Measurements from ENCODE around the gene SNX24.

SNX24 gene

GRCh38 chr5:122924203-122924602, 78.8 kb downstream of the SNX24 start:
- DNase-seq, result no peak

- DNase-seq, result no peak
These were observed 79.4 kb downstream of the SNX24 start for GRCh38 chr5:122924719-122925395.

- no peak for DNase-seq
These were observed 83.6 kb downstream of the SNX24 start for GRCh38 chr5:122929001-122929400.

- no peak for DNase-seq
These were observed 84.6 kb downstream of the SNX24 start for GRCh38 chr5:122929980-122930379.

GRCh38 chr5:122933956-122934355, 88.5 kb downstream of the SNX24 start:
- no peak for DNase-seq

- DNase-seq, result no peak
These were observed 90.7 kb downstream of the SNX24 start for GRCh38 chr5:122936088-122936487.

GRCh38 chr5:122937914-122938313, 92.5 kb downstream of the SNX24 start:
- no peak for DNase-seq

- no peak for DNase-seq
These were observed 95.5 kb downstream of the SNX24 start for GRCh38 chr5:122940890-122941289.

GRCh38 chr5:122941737-122942136, 96.3 kb downstream of the SNX24 start:
- DNase-seq, result no peak

GRCh38 chr5:122942164-122942914, 96.9 kb downstream of the SNX24 start:
- peak; percentile 37 for DNase-seq

- DNase-seq, result no peak
These were observed 97.8 kb downstream of the SNX24 start for GRCh38 chr5:122943050-122943698.

GRCh38 chr5:122944051-122944450, 98.6 kb downstream of the SNX24 start:
- no peak for DNase-seq

- no peak for DNase-seq
These were observed 102.0 kb downstream of the SNX24 start for GRCh38 chr5:122947372-122947771.

- DNase-seq, result no peak
These were observed 102.4 kb downstream of the SNX24 start for GRCh38 chr5:122947772-122948171.

- DNase-seq, result no peak
These were observed 102.9 kb downstream of the SNX24 start for GRCh38 chr5:122948319-122948718.

GRCh38 chr5:122951658-122952057, 106.2 kb downstream of the SNX24 start:
- DNase-seq, result no peak

- no peak for DNase-seq
These were observed 109.3 kb downstream of the SNX24 start for GRCh38 chr5:122954719-122955118.

- no peak for DNase-seq
These were observed 112.0 kb downstream of the SNX24 start for GRCh38 chr5:122957457-122957856.

GRCh38 chr5:122959740-122960445, 114.5 kb downstream of the SNX24 start:
- DNase-seq, result no peak

GRCh38 chr5:122963305-122963704, 117.9 kb downstream of the SNX24 start:
- DNase-seq, result no peak

- no peak for DNase-seq
These were observed 119.7 kb downstream of the SNX24 start for GRCh38 chr5:122965111-122965510.

GRCh38 chr5:122967085-122967484, 121.7 kb downstream of the SNX24 start:
- no peak for DNase-seq

- DNase-seq, result no peak
These were observed 122.2 kb downstream of the SNX24 start for GRCh38 chr5:122967625-122968024.

Measured in NCI-H345 (cell line).